Measurements from ENCODE around the gene SERF1B.
"Not testable (repeated sequence)": the region's sequence is repeated elsewhere in the genome, so short reads cannot be mapped to it uniquely, and the experiment has no call there.

The SERF1B gene

DNA sequence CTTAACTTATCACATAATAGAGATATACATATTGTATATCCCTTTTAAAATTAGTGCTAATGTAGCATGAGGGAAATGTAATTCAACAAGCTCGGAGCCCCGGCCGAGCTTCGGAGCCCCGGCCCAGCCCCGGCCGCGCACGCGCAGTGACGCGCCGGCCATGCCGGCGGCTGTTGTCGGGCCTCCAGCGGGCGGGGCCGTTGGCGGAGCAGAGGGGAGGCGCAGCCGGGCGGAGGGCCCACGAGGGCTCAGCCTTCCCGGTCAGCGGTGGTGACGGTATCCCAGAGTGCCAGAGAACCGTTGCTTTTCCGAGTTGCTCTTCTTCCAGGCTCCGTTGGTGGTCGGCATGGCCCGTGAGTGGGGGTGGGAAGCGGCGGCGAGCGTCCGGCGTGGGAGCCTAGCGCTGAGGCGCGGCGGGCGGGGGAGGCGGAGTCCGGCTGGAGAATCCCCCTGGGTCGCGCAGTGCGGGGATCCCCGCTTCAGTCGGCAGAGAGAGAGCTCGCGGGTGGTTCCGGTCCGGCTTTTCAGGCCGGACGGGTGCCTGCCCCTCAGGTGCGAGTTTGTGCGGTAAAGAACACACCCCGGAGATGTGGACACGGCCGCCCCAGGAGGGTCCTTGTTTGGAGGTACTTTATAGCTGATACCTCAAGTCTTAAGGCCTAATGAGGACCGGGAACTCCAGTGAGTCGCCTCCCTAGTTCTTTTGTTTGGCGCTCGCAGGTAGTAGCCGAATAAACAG lies at the start of gene SERF1B:
Gene SERF1B, plus strand, starts transcription at position 146 of the 739 bp plus-strand sequence. Its CDS starts 201 bp downstream, at position 347.
- not testable (repeated sequence) for DNase-seq

DNA sequence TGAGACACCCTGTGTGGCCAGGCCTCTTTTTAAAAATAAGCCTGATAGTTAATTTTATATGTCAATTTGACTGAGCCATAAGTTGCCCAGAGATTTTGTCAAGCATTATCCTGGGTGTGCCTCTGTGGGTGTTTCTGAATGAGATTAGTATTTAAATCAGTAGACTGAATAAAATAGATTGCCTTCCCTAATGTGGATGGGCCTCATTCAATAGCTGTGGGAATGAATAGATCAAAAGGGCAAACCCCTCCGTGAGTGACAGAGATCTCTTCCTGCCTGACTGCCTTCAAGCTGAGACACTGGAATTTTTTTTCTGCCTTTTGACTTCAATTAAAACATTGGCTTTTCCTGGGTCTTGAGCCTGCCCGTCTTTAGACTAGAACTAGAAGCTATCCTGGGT lies 33.3 kb upstream of the SERF1B start:
- DNase-seq: not testable (repeated sequence)

DNA sequence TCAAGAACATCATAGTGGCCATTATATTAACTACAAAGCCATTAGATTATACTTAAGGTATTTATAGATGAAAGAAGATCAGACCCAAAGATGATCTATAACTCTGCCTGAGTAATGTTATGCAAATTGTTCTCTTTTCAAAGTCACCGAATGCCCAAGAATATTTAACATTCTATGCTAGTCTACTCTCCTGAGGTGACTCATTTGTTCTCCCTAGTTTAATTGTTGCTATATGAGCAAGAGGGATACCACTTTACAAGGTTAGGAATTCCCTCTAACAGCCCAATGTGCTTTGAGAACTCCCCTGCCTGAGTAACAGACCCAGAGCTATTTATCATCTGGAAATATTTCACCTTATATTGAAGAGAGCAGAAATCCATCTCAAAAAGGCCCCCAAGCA lies 29.5 kb upstream of the SERF1B start:
- DNase-seq: not testable (repeated sequence)

DNA sequence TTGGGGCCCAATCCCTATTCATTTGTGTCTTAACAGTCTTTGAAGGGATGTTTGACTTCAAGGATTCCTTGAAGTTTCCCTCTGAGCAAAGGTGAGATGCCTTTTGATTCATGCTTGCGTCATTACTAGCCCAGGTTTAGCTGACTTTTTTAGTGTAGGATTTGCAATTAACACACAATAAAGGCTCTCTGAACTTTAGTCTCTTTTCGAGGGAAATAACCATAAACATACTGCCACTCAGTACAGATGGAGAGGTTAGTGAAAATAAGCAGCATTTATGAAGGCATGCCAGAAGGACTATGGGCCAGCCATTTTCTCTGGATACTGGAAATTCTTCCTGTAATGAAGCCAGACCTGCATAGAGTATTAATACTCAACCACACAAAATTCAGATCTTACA lies 4.4 kb upstream of the SERF1B start:
- not testable (repeated sequence) for DNase-seq

DNA sequence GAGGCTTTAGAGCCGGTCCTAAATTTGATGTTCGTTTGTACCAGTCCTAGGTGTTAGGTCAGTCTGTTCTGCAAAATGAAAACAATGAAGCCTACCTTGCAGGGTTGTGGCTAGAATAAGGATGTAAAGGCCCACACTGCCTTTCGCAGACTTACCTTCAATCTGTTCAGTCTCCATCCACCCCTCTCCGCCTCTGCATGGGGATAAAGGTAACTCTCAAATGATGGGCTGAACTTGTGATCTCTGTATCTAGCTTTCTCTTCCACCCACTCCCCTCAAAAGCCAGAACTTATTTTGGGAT lies 744 bp downstream of the SERF1B start:
- DNase-seq: not testable (repeated sequence)

DNA sequence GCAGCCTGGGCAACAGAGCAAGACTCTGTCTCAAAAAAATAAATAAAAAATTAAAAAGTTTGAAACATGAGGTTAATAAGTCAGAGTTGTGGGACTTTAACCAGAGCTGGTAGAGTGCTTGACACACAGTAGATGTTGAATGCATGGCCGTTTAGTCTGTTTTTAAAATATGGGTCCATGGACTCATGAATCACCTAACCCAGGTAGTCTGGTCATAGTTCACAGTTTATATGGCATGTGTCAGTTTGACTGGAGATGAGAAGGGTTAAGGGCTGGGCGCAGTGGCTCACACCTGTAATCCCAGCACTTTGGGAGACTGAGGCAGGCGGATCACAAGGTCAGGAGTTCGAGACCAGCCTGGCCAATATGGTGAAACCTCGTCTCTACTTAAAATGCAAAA lies 6.2 kb downstream of the SERF1B start:
- DNase-seq: not testable (repeated sequence)

DNA sequence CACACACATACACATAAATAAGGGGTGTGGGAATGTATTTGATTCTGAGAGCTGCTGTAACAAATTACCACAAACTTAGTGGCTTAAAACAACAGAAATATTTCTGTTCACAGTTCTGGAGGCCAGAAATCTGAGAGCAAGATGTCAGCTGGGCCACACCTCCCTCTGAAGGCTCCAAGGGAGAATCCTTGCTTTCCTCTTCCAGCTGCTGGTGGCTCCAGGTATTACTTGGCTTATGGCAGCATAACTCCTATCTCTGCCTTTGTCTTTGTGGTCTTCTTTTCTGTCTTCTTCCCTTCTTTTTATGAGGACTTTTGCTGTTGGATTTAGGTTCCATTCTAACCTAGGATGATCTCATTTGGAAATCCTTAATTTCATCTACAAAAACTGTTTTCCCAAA lies 16.4 kb downstream of the SERF1B start:
- DNase-seq: not testable (repeated sequence)

DNA sequence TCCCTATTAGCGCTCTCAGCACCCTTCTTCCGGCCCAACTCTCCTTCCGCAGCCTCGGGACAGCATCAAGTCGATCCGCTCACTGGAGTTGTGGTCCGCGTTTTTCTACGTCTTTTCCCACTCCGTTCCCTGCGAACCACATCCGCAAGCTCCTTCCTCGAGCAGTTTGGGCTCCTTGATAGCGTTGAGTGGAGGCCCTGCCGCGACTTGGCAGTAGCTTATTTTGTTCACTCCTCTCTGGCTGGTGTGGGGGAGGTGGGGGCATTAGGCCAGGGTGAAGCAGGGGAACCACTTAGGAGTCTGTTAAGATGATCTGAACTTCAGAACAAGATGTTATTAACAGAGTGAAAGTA lies 24.7 kb downstream of the SERF1B start:
- DNase-seq: not testable (repeated sequence)

DNA sequence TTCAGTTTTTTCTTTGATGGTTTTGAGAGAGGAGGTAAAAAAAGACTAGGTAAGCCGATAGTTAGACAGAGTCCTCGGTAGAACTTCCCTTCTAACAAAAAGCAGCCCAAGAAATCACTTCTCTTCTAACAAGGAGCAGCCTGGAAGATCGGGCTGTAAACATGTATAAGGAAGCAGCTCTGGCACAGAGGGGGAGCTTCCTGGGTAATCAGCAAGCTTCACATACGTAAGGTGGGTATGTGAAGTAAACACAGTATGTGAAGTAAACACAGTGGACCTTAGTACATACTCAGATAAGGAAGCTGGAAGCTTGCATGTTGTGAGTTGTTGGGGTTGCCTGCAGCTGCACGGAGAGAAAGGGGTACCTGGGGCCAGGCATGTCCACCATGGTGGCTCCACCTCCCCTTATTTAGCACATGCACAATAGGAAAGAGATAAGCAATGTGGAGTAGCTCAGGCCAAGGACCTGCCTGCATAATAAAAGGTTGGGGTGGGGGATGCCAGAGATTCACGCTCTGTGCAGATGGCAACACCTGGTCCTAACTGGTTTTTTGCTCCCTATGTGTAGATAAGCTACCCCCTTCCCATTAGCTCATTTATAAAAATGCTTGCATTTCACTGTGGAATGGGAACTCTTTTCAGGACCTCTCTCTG lies 31.4 kb downstream of the SERF1B start:
- DNase-seq: not testable (repeated sequence)

DNA sequence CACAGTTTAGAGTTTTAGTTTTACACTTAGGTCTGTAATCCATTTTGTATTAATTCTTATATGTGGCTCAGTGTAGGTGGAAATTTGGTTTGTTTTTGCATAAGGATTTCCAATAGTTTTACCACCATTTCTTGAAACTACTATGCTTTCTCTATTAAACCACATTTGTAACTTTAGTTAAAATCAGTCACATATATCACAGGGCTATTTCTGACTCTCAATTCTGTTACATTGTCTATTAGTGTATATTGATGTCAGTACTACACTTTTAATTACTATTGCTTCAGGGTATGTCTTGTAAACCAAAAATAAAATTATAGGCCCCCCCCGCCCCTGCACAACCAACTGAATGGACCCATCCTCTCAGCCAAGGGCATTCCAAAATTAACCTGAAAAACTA lies 32.1 kb downstream of the SERF1B start:
- not testable (repeated sequence) for DNase-seq

DNA sequence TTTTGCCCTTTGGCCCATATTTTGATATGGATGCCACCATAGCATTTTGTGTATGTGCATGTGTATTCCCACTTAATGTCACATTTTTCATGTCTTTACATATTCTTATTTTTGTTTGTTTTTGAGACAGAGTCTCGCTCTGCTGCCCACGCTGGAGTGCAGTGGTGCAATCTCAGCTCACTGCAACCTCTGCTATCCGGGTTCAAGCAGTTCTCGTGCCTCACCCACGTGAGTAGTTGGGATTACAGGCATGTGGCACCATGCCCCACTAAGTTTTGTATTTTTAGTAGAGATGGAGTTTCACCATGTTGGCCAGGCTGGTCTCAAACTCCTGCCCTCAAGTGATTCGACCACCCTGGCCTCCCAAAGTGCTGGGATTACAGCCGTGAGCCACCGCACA lies 52.6 kb downstream of the SERF1B start:
- DNase-seq: not testable (repeated sequence)

DNA sequence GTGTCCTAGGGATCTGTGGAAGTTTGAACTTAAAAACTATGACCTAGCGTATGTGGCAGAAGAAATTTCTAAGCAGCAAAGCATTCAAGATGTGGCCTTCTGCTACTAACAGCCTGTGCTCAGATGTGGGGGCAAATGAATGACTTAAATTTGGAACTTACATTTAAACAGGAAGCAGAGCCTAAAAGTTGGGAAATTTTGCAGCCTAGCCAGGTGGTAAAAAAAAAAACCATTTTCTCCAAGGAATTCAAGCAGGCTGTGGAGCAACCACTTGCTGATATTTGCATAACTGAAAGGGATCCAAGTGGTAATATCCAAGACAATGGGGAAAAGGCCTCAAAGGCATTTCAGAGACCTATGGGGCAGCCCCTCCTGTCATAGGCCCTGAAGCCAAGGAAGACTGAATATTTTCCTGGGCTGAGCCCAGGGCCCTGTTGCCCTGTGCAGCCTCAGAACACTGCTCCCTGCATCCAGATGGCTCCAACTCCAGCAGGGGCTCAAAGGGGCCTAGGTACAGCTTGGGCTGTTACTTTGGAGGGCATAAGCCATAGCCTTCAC lies 63.9 kb downstream of the SERF1B start:
- not testable (repeated sequence) for DNase-seq

DNA sequence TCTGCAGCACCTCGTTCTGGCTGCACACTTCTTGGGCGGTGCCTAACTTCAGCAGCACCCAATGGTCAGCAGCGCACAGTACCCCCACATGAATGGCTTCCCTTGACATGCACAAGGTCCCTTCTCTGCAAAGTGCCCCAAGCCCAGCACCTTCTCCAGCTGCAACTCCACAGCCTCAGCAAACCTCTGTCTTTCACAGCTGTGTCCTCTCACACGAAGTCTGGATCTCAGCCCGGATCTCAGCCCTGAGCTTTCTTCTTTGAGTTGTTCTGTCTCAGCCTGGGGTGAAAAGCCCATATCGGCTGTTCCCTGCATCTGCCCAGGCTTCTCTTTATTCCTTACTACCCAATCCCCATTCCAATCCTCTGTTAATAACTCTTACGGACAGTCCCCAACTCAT lies 66.7 kb downstream of the SERF1B start:
- not testable (repeated sequence) for DNase-seq

Data from NCI-H1105 treated with DMSO at 0.1 percent for 48 hours (cell line).